K562 (cell line): ENCODE data around the gene GATB. TPM values are rescaled to one million over a fixed set of nuclear protein-coding genes. Genes with fewer than 3 reads are reported as not detected.

Experiments
- C11orf30 ChIP-seq: fragments of 450-650 bp; IDR thresholded peaks from 2 replicates; pipeline ENCODE4 v1.6.1; 2016; ENCODE audit warnings: low read depth, mild to moderate bottlenecking
- CBX3 ChIP-seq, 2 experiments: IDR thresholded peaks; 1 replicate in 1 of 2; 2 replicates in 1 of 2; pipeline ENCODE4 v1.6.1; 2012; ENCODE audit warnings: inconsistent platforms in 2 of 2, low read length in 2 of 2, borderline replicate concordance in 1 of 2, control low read depth in 1 of 2
- PCBP1 ChIP-seq: fragments of 200-400 bp; formaldehyde crosslinking; IDR thresholded peaks from 2 replicates; pipeline ENCODE4 v1.6.1; 2018; ENCODE audit warnings: mild to moderate bottlenecking, low read depth, low read length; ENCODE audit not compliant: poor library complexity, severe bottlenecking
- SAP30 ChIP-seq: fragments of 200-600 bp; sonication (generic); IDR thresholded peaks from 2 replicates; pipeline ENCODE4 v1.6.1; 2012; ENCODE audit warnings: borderline replicate concordance, low read depth, mild to moderate bottlenecking, moderate library complexity, low read length, control low read depth, inconsistent platforms; ENCODE audit not compliant: insufficient read depth, poor library complexity, severe bottlenecking
- SMARCA5 ChIP-seq: fragments of 450-650 bp; IDR thresholded peaks from 2 replicates; pipeline ENCODE4 v1.6.1; 2016
- ZNF184 ChIP-seq: sonication (generic); formaldehyde crosslinking; IDR thresholded peaks from 2 replicates; pipeline ENCODE4 v1.5.0; 2020; ENCODE audit warnings: missing genetic modification reagents
- ZNF217 ChIP-seq: sonication (generic); formaldehyde crosslinking; IDR thresholded peaks from 2 replicates; pipeline ENCODE4 v1.8.0; 2022; ENCODE audit warnings: mild to moderate bottlenecking, missing genetic modification reagents
- polyA plus RNA-seq, 8 experiments: library from polyadenylated mRNA; depleted of rRNA in 4 of 8; stranded (reverse) in 5 of 8; unstranded in 3 of 8; fragments of >200 nt; fragmentation: Nextera tagmentation in 2 of 8; fragmentation: Illumina TruSeq in 1 of 8; extraction: Ambion mirVana in 2 of 8; extraction: Trizol in 1 of 8; gene quantifications; 2 replicates each; pipeline versions ENCODE4 v1.2.1 to v1.2.3, GENCODE V29; 2011 to 2014; ENCODE audit warnings: inconsistent platforms in 1 of 8, missing spikeins in 1 of 8
- total RNA-seq, 7 experiments: library from RNA; depleted of rRNA in 6 of 7; stranded (reverse); fragments of >200 nt in 6 of 7; fragmentation: Illumina TruSeq in 2 of 7; extraction: Trizol in 2 of 7; gene quantifications; 2 replicates each; pipeline versions ENCODE4 v1.2.1 to v1.2.3, GENCODE V29; 2011 to 2021; ENCODE audit warnings: low replicate concordance in 1 of 7
- TF ChIP-seq, protein P1 (sequence below), 2 experiments: fragments of 150-350 bp in 1 of 2; IDR thresholded peaks; 2 replicates each; pipeline ENCODE4 v1.6.1; 2012 to 2016; ENCODE audit warnings: low read depth in 2 of 2, low read length in 2 of 2, mild to moderate bottlenecking in 1 of 2, moderate library complexity in 1 of 2
- TF ChIP-seq, protein P2 (sequence below): IDR thresholded peaks from 2 replicates; pipeline ENCODE4 v1.6.1; 2016; ENCODE audit warnings: missing genetic modification characterization, missing compliant biosample characterization

The GATB gene
- total and polyA plus RNA-seq, 9 of the 15 experiments (the other 6 are each of a cell fraction or from before 2014, with no cell fraction given) = 15.3 to 31.8 (median 26.2) TPM

DNA sequence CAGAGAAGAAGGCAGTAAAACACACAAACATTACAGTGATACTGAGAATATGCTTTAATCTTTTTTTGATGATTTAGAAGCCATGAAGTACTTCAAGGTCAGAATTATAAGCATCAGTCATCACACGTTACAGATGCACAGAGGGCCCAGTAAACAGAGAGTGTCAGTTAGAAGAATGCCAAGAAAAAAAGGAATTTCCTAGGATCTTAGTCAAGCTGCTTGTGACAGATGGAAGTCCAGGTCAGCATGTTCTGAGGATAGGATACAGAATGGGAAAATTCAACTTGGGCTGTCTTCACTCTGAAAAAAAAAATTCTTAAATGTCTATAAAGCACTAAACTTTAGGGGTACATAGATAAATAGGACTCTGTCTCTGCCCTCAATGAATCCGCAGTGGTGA lies 38.9 kb downstream of the GATB start (continued):
- TF ChIP-seq ZNF217 (CRISPR knock-in tag) = no peak
- TF ChIP-seq CBX3 (IDR thresholded peaks at IDR 0.05; ENCODE audit: borderline replicate concordance in 1 of 2, low read length in 2 of 2) = no peak
- TF ChIP-seq, protein P1, sequence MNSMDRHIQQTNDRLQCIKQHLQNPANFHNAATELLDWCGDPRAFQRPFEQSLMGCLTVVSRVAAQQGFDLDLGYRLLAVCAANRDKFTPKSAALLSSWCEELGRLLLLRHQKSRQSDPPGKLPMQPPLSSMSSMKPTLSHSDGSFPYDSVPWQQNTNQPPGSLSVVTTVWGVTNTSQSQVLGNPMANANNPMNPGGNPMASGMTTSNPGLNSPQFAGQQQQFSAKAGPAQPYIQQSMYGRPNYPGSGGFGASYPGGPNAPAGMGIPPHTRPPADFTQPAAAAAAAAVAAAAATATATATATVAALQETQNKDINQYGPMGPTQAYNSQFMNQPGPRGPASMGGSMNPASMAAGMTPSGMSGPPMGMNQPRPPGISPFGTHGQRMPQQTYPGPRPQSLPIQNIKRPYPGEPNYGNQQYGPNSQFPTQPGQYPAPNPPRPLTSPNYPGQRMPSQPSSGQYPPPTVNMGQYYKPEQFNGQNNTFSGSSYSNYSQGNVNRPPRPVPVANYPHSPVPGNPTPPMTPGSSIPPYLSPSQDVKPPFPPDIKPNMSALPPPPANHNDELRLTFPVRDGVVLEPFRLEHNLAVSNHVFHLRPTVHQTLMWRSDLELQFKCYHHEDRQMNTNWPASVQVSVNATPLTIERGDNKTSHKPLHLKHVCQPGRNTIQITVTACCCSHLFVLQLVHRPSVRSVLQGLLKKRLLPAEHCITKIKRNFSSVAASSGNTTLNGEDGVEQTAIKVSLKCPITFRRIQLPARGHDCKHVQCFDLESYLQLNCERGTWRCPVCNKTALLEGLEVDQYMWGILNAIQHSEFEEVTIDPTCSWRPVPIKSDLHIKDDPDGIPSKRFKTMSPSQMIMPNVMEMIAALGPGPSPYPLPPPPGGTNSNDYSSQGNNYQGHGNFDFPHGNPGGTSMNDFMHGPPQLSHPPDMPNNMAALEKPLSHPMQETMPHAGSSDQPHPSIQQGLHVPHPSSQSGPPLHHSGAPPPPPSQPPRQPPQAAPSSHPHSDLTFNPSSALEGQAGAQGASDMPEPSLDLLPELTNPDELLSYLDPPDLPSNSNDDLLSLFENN (IDR thresholded peaks at IDR 0.05; ENCODE audit: low read depth in 2 of 2, low read length in 2 of 2) = no peak
- TF ChIP-seq, protein P2, sequence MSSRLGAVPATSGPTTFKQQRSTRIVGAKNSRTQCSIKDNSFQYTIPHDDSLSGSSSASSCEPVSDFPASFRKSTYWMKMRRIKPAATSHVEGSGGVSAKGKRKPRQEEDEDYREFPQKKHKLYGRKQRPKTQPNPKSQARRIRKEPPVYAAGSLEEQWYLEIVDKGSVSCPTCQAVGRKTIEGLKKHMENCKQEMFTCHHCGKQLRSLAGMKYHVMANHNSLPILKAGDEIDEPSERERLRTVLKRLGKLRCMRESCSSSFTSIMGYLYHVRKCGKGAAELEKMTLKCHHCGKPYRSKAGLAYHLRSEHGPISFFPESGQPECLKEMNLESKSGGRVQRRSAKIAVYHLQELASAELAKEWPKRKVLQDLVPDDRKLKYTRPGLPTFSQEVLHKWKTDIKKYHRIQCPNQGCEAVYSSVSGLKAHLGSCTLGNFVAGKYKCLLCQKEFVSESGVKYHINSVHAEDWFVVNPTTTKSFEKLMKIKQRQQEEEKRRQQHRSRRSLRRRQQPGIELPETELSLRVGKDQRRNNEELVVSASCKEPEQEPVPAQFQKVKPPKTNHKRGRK = no peak
- TF ChIP-seq C11orf30 = no peak
- no peak for TF ChIP-seq PCBP1
- TF ChIP-seq ZNF184 (CRISPR knock-in tag) = no peak
- no peak for TF ChIP-seq SMARCA5
- no peak for TF ChIP-seq SAP30
- TF ChIP-seq, all 486 proteins: peak for 0
